CMK (cell line): ENCODE measurements around the gene PDK1.
"Not testable (repeated sequence)": the region's sequence is repeated elsewhere in the genome, so short reads cannot be mapped to it uniquely, and the experiment has no call there.

Source experiments
- DNase-seq: peaks from one replicate; pipeline ENCODE4 v3.0.0-alpha.2; 2010; ENCODE audit warnings: low read depth

The PDK1 gene

GRCh38 chr2:172552547-172553291 is 3.2 kb upstream of the PDK1 start:
- DNase-seq, result no peak

GRCh38 chr2:172554352-172555271 is 1.3 kb upstream of the PDK1 start:
- no peak for DNase-seq

GRCh38 chr2:172555272-172555521 is 693 bp upstream of the PDK1 start:
- no peak for DNase-seq

- DNase-seq, result peak; percentile 65
Measured at GRCh38 chr2:172556284-172557033, 569 bp downstream of the PDK1 start.

GRCh38 chr2:172558372-172558771 is 2.5 kb downstream of the PDK1 start:
- DNase-seq, result no peak

- DNase-seq, result no peak
Measured at GRCh38 chr2:172560721-172561120, 4.8 kb downstream of the PDK1 start.

GRCh38 chr2:172561270-172561669 is 5.4 kb downstream of the PDK1 start:
- DNase-seq, result no peak

- no peak for DNase-seq
Measured at GRCh38 chr2:172562298-172562697, 6.4 kb downstream of the PDK1 start.

GRCh38 chr2:172564376-172564775 is 8.5 kb downstream of the PDK1 start:
- no peak for DNase-seq

GRCh38 chr2:172571245-172571644 is 15.4 kb downstream of the PDK1 start:
- DNase-seq, result no peak

- no peak for DNase-seq
Measured at GRCh38 chr2:172572981-172573380, 17.1 kb downstream of the PDK1 start.

- no peak for DNase-seq
Measured at GRCh38 chr2:172574965-172575364, 19.1 kb downstream of the PDK1 start.

GRCh38 chr2:172578054-172578453 is 22.2 kb downstream of the PDK1 start:
- no peak for DNase-seq

- no peak for DNase-seq
Measured at GRCh38 chr2:172578860-172579512, 23.1 kb downstream of the PDK1 start.

GRCh38 chr2:172580544-172580943 is 24.7 kb downstream of the PDK1 start:
- DNase-seq, result no peak

- no peak for DNase-seq
Measured at GRCh38 chr2:172582656-172583055, 26.8 kb downstream of the PDK1 start.

GRCh38 chr2:172586245-172586891 is 30.5 kb downstream of the PDK1 start:
- no peak for DNase-seq

- not testable (repeated sequence) for DNase-seq
Measured at GRCh38 chr2:172587231-172587630, 31.3 kb downstream of the PDK1 start.

GRCh38 chr2:172588931-172589330 is 33.0 kb downstream of the PDK1 start:
- DNase-seq, result no peak

GRCh38 chr2:172591386-172591785 is 35.5 kb downstream of the PDK1 start:
- not testable (repeated sequence) for DNase-seq

GRCh38 chr2:172592190-172592589 is 36.3 kb downstream of the PDK1 start:
- not testable (repeated sequence) for DNase-seq

- DNase-seq, result no peak
Measured at GRCh38 chr2:172596776-172597175, 40.9 kb downstream of the PDK1 start.
